ENCODE results near the gene FAT4.

DNA sequence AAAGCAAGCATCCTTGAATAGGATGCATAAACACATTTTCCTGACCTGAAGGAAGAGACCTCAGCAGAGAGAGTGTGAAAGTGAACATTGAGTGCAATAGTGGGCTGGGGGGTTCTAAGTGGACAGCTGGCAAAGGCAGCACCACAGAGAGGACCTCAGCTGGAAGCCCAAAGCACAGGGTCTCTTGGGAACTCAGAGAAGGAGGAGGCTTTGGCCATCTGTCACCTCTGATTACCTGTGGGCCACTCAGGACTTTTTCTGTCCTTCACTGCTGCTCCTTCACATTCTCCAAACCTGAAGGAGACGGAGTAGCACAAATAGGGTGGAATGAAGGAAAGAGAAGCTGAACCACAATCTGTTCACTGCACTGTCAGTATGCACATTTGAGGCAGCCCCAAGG, 37.9 kb upstream of the FAT4 start:
- TF ChIP-seq GATA3 (IDR thresholded peaks at IDR 0.05; ENCODE audit: low read depth, low read length) = no peak
- no peak for TF ChIP-seq GATA2 (IDR thresholded peaks at IDR 0.05; ENCODE audit: low read depth, low read length)
